Neutrophil (primary cell): ENCODE results near the gene SPEF1.
A peak's percentile ranks its signal among the peaks of the same experiment; 100 is the strongest.

Experiments
- H3K27ac ChIP-seq: fragments of 200-600 bp; sonication (generic); 2 replicates; pipeline ENCODE4 v1.5.1; 2016; ENCODE audit warnings: mild to moderate bottlenecking, moderate library complexity
- H3K27me3 ChIP-seq: fragments of 200-600 bp; sonication (generic); 2 replicates; pipeline ENCODE4 v1.6.0; 2016; ENCODE audit warnings: mild to moderate bottlenecking
- H3K36me3 ChIP-seq: fragments of 200-600 bp; sonication (generic); 2 replicates; pipeline ENCODE4 v1.5.1; 2017
- H3K4me1 ChIP-seq, 2 experiments: fragments of 200-600 bp in 1 of 2; sonication (generic) in 1 of 2; 1 replicate in 1 of 2; 2 replicates in 1 of 2; pipeline versions ENCODE4 v1.5.1 to v1.6.1; 2013 to 2016; ENCODE audit warnings: low read depth in 1 of 2, low read length in 1 of 2, mild to moderate bottlenecking in 1 of 2, moderate library complexity in 1 of 2; ENCODE audit not compliant: control insufficient read depth in 1 of 2, insufficient read depth in 1 of 2
- H3K4me3 ChIP-seq, 2 experiments: fragments of 200-600 bp in 1 of 2; sonication (generic) in 1 of 2; 1 replicate in 1 of 2; 2 replicates in 1 of 2; pipeline ENCODE4 v1.5.1; 2013 to 2016; ENCODE audit warnings: low read depth in 1 of 2, low read length in 1 of 2, mild to moderate bottlenecking in 1 of 2, moderate library complexity in 1 of 2
- H3K9me3 ChIP-seq: fragments of 200-600 bp; sonication (generic); 2 replicates; pipeline ENCODE4 v1.5.1; 2016
- CTCF ChIP-seq: fragments of 200-600 bp; sonication (generic); IDR thresholded peaks from 2 replicates; pipeline ENCODE4 v1.5.1; 2016; ENCODE audit warnings: antibody characterized with exemption

SPEF1 gene

GRCh38 chr20:3778976-3779375 is 2.3 kb downstream of the SPEF1 start:
- peaks cover 30% of the 10 kb centered on the region for H3K27me3 ChIP-seq
- H3K27ac ChIP-seq = no peak overlapping the region
- no peak overlapping the region for H3K4me3 ChIP-seq
- H3K4me1 ChIP-seq = peaks cover 53 to 57% of the 10 kb centered on the region in 2 experiments
- H3K36me3 ChIP-seq = no peaks in the 10 kb centered on the region
- no peak for TF ChIP-seq CTCF
- no peaks in the 10 kb centered on the region for H3K9me3 ChIP-seq

- no peaks in the 10 kb centered on the region for H3K36me3 ChIP-seq
- H3K4me1 ChIP-seq = peaks cover 53 to 57% of the 10 kb centered on the region in 2 experiments
- peaks cover 30% of the 10 kb centered on the region for H3K27me3 ChIP-seq
- no peaks in the 10 kb centered on the region for H3K9me3 ChIP-seq
- peak overlapping the region; percentile 20 for H3K27ac ChIP-seq
- H3K4me3 ChIP-seq = peak overlapping the region; percentile 59 to 80
- TF ChIP-seq CTCF = no peak
Measured at GRCh38 chr20:3777716-3778629, 3.3 kb downstream of the SPEF1 start.

- H3K9me3 ChIP-seq = no peaks in the 10 kb centered on the region
- no peaks in the 10 kb centered on the region for H3K36me3 ChIP-seq
- H3K27me3 ChIP-seq = peaks cover 30% of the 10 kb centered on the region
- peak overlapping the region; percentile 20 for H3K27ac ChIP-seq
- no peak for TF ChIP-seq CTCF
- peaks cover 53 to 57% of the 10 kb centered on the region in 2 experiments for H3K4me1 ChIP-seq
- peak overlapping the region; percentile 59 to 80 for H3K4me3 ChIP-seq
Measured at GRCh38 chr20:3777381-3777715, 3.9 kb downstream of the SPEF1 start.

GRCh38 chr20:3775457-3776108 is 5.7 kb downstream of the SPEF1 start:
- peak overlapping the region; percentile 47 for H3K27ac ChIP-seq
- H3K4me1 ChIP-seq = peaks cover 50 to 56% of the 10 kb centered on the region in 2 experiments
- H3K36me3 ChIP-seq = no peaks in the 10 kb centered on the region
- peaks cover 29% of the 10 kb centered on the region for H3K27me3 ChIP-seq
- H3K4me3 ChIP-seq = no peak overlapping the region
- TF ChIP-seq CTCF = no peak
- H3K9me3 ChIP-seq = no peaks in the 10 kb centered on the region

GRCh38 chr20:3771552-3772058 is 9.6 kb downstream of the SPEF1 start:
- no peak overlapping the region for H3K4me3 ChIP-seq
- H3K27me3 ChIP-seq = no peaks in the 10 kb centered on the region
- TF ChIP-seq CTCF = no peak
- peaks cover 53 to 56% of the 10 kb centered on the region in 2 experiments for H3K4me1 ChIP-seq
- no peaks in the 10 kb centered on the region for H3K36me3 ChIP-seq
- no peaks in the 10 kb centered on the region for H3K9me3 ChIP-seq
- H3K27ac ChIP-seq = peak overlapping the region; percentile 33
